ENCODE data around the gene GATM.
"Not testable (repeated sequence)": the region's sequence is repeated elsewhere in the genome, so short reads cannot be mapped to it uniquely, and the experiment has no call there.

The GATM gene

DNA sequence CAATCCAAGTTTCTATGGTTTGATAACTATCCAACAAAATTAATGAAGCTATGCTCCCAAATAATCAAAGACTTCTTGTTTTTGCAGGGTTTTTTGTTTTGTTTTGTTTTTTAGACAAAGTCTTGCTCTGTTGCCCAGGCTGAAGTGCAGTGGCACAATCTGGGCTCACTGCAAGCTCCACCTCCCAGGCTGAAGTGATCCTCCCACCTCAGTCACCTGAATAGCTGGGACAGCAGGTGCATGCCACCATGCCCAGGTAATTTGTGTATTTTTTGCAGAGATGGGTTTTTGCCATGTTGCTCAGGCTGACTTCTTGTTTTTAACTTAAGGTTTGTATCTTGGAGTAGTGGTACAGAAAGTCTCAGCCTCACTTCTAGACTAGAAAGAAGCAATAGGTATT, 11.0 kb upstream of the GATM start:
- DNase-seq (ENCODE audit: low read depth in 2 of 2) = no peak

DNA sequence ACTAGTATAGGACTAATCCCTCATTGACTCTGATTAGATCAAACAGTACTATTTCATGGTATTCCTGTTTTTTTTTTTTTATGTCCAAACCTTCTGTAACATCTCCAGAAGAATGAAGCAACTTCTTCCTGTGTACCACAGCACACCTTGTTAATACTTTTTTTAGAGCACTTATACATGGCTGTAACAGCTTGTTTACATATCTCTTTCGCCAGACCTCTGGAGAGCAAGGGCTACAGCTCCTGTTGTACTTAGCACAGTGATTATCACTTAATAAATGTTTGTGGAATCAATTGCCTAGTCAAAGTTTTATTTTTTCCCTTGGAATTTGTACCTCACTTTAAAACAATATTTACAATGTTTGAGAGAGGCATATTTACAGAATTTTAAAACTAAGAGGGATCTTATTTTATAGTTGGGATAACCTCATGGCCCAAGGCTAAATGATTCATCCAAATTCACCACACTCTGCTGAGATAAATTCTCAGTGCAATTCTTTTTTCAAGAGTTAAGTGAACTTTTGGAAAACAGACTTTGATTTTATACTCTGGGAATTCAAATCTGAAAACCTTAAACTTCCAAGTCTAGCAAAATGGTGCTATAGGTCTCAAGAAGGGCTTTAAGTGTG, 9.2 kb upstream of the GATM start:
- no peak for DNase-seq (ENCODE audit: low read depth in 2 of 2)

DNA sequence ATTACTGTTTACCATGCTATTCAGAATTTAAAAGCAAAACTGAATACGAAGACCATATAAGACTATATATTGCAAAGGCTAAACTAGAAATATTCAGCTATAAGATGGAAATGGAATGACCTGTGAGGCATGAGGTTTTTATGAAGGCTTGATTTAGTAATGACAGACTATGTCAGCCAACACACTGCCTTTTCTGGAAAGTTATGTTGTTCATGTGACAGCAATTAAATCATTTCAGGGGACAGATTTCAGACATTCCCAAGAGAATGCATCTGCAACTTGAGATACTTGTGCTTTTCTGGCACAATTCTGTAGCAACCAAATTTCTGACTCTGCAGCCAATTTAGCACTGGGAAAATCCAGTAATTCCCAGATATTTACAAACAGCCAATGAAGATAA, 8.6 kb upstream of the GATM start:
- DNase-seq (ENCODE audit: low read depth in 2 of 2) = no peak

DNA sequence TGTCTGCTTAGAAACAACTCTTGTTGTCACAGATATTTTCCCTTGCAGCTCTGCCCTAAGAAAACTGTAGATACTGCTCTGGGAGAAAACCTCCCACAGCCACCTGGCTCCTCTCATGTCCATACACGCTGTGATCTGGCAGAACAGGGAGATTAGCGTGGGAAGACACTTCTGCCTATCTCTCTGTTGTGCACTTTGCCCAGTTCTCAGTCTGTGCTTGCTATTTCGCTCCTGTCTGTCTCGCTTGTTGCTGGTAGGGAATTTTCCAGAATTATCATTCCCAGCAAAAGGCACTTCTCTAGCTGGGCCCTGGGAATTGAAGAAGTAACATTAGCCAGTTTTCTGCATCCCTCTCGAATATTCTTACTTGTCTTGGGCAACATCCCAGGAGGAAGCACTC, 8.1 kb upstream of the GATM start:
- DNase-seq (ENCODE audit: low read depth in 2 of 2) = no peak

DNA sequence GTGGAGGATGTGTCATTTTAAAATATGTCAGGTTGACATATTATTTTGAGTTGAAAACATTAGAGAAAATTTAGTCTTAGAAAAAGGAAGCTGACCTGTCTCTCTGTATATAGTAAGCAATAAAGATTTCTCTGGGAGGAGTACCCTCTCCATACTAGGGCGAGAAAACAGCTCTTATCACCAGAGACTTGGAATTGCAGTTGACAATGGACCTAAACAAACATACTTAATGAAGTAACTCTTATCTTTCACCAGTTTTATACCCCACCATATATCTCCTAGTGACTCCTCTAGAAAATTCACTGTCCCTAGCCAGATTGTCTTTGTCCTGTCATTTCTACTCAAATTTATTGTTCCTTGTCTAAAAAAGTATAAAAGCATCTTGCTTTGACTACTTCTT, 7.2 kb upstream of the GATM start:
- DNase-seq (ENCODE audit: low read depth in 2 of 2) = no peak

DNA sequence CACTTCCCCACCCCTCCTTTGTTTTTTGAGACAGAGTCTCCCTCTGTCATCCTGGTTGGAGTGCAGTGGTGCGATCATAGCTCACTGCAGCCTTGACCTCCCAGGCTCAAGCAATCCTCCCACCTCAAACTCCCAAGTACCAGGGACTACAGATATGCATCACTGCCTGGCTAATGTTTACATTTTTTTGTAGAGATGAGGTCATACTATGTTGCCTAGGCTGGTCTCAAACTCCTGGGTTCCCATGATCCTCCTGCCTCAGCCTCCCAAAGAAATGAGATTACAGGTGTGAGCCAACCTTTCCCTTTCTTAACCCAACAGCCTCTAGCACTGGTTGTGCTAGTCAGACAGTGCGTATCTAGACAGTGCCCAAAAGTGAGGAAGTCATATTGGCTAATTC, 6.4 kb upstream of the GATM start:
- no peak for DNase-seq (ENCODE audit: low read depth in 2 of 2)

DNA sequence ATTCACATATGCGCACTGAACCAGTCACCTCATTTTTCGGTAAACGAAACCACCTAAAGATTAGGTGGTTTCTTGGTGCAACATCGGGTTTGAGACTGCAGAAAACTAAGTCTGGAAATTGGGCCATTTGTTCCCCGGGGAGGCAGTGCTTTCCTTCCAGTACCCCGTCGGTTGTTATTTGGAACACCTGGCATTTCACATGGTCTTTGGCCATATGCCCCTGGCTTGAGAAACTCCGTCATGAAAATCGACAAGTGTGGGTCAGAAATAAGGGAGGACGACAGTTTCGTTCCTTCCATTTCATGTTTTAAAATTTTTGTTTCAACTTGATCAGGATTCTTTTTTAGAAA, 544 bp upstream of the GATM start:
- DNase-seq (ENCODE audit: low read depth in 2 of 2) = no peak

DNA sequence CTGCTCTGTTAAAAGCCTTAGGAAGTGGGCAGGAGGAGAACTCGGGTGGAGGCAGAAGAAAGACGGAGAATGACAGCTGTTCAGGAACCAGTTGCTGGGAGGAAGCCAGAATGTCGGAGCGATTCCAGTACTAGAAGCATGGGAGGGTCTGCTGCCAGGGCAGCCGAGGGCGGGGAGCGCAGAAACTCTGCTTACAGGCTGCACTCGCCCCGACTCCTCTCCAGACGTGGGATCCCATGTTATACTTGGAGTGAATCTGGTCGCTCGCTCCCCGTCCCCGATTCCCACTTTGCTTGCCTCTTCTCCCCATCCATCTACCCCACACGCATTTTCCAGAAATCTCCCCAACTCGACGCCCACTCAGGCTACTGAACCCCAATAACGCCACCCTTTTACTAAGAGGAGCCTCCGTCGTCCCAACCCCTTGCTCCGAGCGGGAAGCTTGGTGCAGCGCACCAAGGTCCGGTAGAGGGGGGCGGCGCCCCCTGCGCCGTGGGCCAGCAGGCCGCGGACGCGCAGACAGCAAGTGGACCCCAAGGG, 665 bp downstream of the GATM start:
- no peak for DNase-seq (ENCODE audit: low read depth in 2 of 2)

DNA sequence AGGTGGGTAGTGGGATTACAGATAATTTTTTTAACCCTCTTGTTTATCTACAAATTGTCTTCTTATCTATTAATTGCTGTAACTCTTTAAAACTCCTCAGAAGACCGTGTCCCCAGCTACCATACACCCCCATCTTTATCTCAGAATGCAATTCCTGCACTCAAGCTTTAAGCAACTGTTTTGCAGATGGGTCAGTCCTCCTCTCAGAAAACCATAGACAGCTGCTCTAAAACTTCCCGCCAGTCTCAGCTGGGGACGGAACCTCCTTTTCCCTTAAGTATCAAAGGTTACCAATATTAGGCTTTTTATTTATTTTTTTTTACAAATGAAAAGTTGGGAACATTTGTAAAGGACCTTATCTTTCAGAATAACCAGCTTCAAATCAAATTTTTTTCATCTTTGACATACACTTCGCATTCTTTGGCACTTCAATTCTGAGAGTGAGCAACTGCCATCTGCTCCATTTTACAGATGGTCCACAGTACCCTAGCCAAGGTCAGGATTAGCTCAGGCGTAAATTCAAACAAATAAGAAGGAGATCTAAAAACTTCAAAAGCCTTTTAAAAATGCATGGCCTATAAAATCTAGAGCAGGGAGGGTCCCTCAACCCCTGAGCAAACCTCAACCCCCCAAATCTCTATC, 1.3 kb downstream of the GATM start:
- DNase-seq (ENCODE audit: low read depth in 2 of 2) = no peak

DNA sequence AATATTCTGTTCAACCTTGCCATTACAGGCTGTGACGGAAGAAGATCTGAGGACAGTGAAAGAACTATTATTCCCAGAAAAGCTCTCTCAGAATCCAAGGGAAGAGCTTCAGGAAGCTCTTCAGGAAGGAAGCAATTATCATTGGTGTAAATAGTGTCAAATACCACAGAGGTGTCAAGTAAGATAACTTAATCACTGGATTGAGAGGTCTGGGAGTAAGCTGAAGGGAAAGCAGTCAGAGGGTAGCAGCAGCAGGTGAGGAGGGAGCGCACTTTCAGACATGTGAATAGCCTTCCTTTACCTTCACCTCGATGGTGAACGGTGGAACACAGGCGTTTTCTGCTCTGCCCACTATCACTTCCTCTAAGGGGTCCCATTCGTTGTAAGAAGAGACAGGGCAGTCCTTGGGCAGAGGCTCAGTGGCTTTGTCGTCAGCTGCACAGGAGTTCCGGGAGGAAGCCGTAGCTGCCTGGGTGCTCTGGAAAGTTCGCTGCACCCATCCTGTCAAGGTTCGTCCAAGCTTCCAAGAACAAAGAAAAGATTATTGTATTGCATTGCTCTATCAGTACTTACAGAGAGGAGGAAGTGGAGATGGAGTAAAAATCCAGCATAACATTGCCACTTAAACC, 1.9 kb downstream of the GATM start:
- DNase-seq (ENCODE audit: low read depth in 2 of 2) = no peak

DNA sequence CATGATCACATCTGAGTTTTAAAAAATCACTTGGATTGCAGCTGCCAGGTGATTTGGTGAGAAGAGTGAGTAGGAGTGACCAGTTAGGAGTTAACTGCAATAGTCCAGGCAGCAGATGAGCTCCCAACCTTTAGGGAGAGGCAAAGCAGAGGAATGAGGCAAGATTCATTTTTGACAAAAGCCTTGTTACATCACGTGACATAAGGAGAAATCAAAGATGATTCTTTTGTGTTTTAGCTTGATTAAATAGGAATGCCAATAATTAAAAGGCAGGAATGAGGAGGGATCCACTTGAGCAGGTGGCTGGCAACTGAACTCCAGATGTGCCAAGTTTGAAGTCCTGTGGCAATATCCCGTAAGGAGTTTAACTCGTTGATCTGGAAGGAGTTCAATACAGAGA, 2.5 kb downstream of the GATM start:
- DNase-seq (ENCODE audit: low read depth in 2 of 2) = no peak

DNA sequence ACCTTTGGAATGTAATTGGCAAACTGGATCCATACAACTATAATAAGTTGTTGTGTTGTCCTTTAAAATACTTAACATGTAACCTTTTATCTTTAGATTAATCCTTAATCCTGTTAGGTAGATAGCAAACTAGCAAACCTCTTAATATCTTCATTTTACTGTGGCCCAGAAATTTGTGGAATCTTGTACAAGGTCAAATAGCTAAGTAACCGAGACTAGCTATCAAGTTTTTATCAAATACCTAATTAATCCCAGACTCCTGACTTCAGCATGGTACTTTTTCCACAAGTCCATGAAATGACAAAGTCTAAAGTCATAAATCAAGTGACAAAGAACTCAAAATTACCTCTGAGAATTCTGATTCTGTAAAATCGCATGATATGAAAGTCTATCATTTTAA, 4.4 kb downstream of the GATM start:
- DNase-seq (ENCODE audit: low read depth in 2 of 2) = no peak

DNA sequence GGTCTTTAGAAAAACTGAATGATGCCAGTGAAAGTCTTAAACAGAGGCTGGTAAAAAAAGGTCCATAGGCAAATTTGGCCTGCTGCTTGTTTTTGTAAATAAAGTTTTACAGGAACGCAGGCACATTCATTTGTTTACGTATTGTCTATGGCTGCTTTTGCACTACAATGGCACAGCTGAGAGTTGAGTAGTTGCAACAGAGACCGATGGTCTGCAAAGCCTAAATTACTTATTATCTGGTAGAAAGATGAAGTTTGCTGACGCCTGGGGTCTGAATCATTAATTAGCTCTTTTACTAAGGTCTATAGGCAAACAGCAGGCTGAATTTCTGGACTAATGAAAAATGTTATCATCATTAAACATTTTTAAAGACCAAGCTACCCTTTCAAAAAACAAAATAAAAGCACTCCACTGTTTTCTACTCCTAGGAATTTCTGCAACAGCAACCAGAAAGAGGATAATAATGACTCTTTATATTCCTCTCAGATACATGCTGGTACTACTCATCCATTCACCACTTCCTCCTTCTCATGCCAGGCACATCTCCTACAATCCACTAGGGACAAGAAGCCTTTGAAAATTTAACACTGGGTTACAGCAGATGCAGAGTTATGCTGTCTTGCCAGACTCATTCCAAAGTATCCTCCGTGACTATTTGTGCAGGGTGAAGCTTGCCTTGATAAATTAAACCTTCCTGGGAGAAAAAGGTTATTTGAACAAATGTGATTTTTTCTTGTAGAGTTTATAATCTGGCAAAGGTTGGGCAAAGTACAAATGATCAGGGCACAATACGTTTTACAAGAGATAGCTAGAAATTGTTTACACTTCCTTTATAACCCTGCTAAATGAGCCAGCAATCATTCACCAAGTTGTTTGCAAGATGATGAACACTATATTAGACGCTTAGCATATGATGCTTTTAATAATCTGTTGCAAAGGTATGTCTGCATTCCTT, 6.0 kb downstream of the GATM start:
- no peak for DNase-seq (ENCODE audit: low read depth in 2 of 2)

DNA sequence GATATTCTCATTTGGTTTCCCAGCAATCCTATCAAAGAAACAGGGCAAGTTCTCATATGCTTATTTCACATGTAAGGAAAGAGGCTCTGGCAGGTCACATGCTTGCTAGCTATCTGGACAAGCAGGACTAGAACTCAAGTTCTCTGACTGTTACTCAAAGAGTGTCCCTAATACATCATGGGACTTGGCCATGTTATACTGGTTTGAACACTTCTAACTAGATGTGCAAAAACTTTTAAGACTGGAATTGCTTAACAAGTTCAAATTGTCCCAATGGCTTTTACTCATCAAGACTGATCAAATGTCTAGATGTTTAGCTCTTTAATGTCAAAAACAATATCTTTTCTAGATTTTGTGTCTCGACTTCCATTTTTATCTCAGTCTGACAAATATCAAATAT, 6.8 kb downstream of the GATM start:
- DNase-seq (ENCODE audit: low read depth in 2 of 2) = no peak

DNA sequence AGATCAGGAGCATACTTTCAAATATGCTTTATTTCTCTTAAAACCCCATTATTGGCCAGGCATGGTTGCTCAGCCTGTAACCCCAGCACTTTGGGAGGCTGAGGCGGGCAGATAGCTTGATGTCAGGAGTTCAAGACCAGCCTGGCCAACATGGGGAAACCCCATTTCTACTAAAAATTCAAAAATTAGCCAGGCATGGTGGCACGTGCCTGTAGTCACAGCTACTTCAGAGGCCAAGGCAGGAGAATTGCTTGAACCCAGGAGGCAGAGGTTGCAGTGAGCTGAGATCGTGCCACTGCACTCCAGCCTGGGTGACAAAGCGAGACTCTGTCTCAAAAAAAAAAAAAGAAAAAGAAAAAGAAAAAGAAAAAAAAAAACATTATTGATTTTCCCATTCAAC, 8.3 kb downstream of the GATM start:
- not testable (repeated sequence) for DNase-seq (ENCODE audit: low read depth in 2 of 2)

DNA sequence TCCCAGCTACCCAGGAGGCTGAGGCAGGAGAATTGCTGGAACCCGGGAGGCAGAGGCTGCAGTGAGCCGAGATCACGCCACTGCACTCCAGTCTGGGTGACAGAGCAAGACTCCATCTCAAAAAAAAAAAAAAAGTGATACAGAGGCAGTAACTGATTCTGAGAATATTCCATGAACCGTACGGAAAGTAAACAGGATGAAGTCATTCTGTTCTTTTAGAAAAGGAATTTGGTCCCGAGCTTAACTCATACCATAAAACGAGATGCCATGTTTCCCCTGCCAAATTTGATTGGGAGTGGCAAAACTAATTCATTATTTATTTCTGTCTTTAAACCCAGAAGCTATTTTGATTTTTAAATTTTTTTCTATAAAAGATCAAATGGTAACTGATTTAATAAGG, 11.1 kb downstream of the GATM start:
- DNase-seq (ENCODE audit: low read depth in 2 of 2) = not testable (repeated sequence)

DNA sequence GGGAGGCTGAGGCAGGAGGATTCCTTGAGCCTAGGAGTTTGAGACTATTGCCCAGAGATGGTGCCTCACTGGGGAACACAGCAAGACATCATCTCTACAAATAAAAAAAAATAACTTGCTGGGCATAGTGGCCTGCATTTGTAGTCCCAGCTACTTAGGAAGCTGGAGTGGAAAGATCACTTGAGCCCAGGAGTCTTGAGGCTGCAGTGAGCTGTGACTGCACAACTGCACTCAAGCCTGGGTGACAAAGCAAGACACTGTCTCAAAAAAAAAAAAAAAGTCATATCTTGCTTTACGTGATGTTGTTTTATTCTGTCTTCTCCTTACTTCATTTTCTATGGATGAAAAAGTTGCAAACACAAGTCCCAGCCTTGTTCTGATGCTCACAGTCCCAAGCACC, 14.1 kb downstream of the GATM start:
- DNase-seq (ENCODE audit: low read depth in 2 of 2) = no peak

DNA sequence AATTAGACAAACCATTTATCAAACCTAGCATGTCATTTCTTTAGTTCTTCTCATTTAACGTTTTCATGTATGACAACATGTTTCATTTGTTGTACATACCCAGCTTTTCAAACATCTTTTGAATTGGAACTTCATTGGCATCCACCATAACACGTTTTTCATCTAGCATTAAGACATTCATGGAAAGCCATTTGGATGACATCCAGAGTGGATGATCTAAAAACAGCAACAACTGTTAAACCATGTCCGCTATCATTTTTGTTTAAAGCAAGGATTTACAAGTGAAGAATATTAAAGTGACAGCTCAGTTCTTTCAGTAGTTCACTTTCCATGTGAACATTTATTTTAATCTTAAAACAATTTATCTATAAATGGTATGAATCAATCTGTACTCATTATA, 14.5 kb downstream of the GATM start:
- no peak for DNase-seq (ENCODE audit: low read depth in 2 of 2)

DNA sequence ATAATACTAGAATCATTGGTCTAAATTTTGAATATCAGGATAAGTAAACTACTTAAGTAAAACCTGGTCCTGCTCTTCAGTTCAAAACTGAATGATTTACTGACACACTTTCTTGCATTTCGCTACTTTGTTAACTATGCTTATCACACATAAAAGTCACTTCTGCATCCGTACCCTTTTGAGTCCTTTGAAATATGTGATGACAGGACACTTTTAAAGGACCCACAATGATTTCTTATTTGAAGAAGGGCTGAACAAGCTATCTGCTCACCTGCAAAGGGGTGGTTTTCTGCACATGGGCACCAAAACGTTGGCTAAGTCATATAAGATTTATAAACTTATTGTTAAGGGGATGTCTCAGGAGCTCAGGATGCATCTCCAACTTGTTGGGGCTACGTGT, 15.0 kb downstream of the GATM start:
- no peak for DNase-seq (ENCODE audit: low read depth in 2 of 2)

DNA sequence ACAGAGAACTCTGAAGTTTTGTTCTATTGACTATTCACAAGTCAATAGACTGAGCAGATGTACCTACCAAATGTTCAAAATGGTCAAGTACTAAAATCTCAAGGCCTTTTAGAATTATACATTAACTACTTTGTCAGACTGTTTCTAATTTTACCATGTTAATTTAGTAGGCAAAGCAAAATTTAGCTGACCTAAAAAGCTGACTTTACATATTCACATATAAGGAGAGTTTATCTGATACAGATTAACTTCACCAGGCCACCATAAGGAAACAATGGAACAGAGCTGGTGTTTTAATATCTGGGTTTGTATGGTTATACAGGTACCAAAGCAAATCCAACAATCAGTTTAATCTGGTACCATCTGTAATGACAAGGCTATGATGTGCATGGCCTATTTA, 15.9 kb downstream of the GATM start:
- DNase-seq (ENCODE audit: low read depth in 2 of 2) = no peak

DNA sequence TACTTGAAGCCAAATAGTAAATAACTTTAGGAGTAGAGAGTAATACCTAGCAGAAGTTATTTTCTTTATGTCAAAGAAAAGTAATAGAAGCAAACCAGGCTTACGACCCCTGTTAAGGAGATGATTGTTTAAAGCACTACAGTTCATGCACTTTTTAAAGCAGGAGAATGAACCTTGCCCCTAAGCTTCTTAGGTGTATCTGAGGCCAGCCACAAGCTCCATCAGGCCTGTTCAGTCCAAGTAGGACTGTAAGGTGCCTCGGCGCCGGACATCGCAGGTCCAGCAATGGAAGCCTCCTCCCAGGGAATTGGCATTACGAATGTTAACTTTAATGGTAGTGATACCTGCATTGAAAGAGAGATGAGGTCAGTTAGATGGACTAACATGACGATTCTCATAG, 16.5 kb downstream of the GATM start:
- no peak for DNase-seq (ENCODE audit: low read depth in 2 of 2)

DNA sequence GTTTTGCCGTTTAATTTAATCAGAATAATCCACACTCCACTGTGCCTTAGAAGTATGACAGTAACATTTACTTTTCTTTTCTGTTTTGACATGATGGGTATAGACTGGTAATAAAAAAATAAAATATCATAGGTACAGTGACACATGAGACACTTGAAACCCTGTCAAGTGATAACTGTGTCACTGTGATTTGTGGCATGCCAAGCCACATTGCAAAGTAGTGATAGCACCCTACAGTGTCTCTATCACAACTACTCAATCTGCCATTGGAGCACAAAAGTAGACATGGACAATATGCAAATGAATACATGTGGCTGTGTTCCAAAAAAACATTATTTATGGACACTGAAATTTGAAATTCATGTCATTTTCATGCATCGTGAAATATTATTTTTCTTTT, 22.5 kb downstream of the GATM start:
- DNase-seq (ENCODE audit: low read depth in 2 of 2) = no peak
